GM23338 (cell line): ENCODE data around the gene TTLL13. TPM values are rescaled to one million over a fixed set of nuclear protein-coding genes. Genes with fewer than 3 reads are reported as not detected.

Source experiments
- ATAC-seq: fragments of 200-7000 bp; cut with Tn5 transposase; 3 replicates; pipeline ENCODE4 v1.9.1; 2020
- DNase-seq: peaks from one replicate; pipeline ENCODE4 v3.0.0-alpha.2; 2015; ENCODE audit warnings: low spot score
- H2AFZ ChIP-seq: fragments of 200-600 bp; sonication (generic); 2 replicates; pipeline ENCODE4 v1.8.0; 2016; ENCODE audit warnings: antibody characterized with exemption, mild to moderate bottlenecking, moderate library complexity
- H3F3A ChIP-seq: fragments of 200-600 bp; sonication (generic); replicated peaks from 2 replicates; pipeline ENCODE4 v1.8.0; 2017; ENCODE audit warnings: antibody characterized with exemption, mixed run types, low read depth
- H3K27ac ChIP-seq: fragments of 200-600 bp; sonication (generic); 2 replicates; pipeline ENCODE4 v1.6.1; 2016; ENCODE audit warnings: low read depth
- H3K27me3 ChIP-seq: fragments of 200-600 bp; sonication (generic); 2 replicates; pipeline ENCODE4 v1.8.0; 2016; ENCODE audit warnings: mild to moderate bottlenecking, mixed run types, moderate library complexity; ENCODE audit not compliant: insufficient read depth
- H3K36me3 ChIP-seq: fragments of 200-600 bp; sonication (generic); 2 replicates; pipeline ENCODE4 v1.8.0; 2016; ENCODE audit warnings: mild to moderate bottlenecking; ENCODE audit not compliant: insufficient read depth
- H3K4me1 ChIP-seq: fragments of 200-600 bp; sonication (generic); 2 replicates; pipeline ENCODE4 v1.8.0; 2016; ENCODE audit warnings: mild to moderate bottlenecking, moderate library complexity; ENCODE audit not compliant: insufficient read depth
- H3K4me2 ChIP-seq: fragments of 200-600 bp; sonication (generic); 2 replicates; pipeline ENCODE4 v1.7.1; 2017; ENCODE audit warnings: mixed run types
- H3K4me3 ChIP-seq: fragments of 200-600 bp; sonication (generic); 2 replicates; pipeline ENCODE4 v1.6.1; 2016; ENCODE audit warnings: mixed run types
- H3K79me2 ChIP-seq: fragments of 200-600 bp; sonication (generic); replicated peaks from 2 replicates; pipeline ENCODE4 v1.8.0; 2017; ENCODE audit warnings: mild to moderate bottlenecking; ENCODE audit not compliant: insufficient read depth
- H3K9me2 ChIP-seq: fragments of 200-600 bp; sonication (generic); 2 replicates; pipeline ENCODE4 v1.8.0; 2017; ENCODE audit not compliant: insufficient read depth
- H4K20me1 ChIP-seq: fragments of 200-600 bp; sonication (generic); replicated peaks from 2 replicates; pipeline ENCODE4 v1.8.0; 2017; ENCODE audit warnings: mild to moderate bottlenecking; ENCODE audit not compliant: insufficient read depth
- H3K27ac Mint-ChIP-seq: 2 replicates; pipeline ENCODE4 v1.8.0; 2020; ENCODE audit warnings: inconsistent platforms, mild to moderate bottlenecking, moderate library complexity, mixed read lengths
- H3K27me3 Mint-ChIP-seq: 3 replicates; pipeline ENCODE4 v1.8.0; 2022; ENCODE audit warnings: low read depth, mild to moderate bottlenecking, moderate library complexity, mixed read lengths, inconsistent platforms; ENCODE audit not compliant: insufficient read depth, poor library complexity
- H3K36me3 Mint-ChIP-seq: 3 replicates; pipeline ENCODE4 v1.8.0; 2021; ENCODE audit warnings: low read depth, mild to moderate bottlenecking, inconsistent platforms, moderate library complexity, mixed read lengths
- H3K4me1 Mint-ChIP-seq: 3 replicates; pipeline ENCODE4 v1.8.0; 2020; ENCODE audit warnings: mild to moderate bottlenecking, inconsistent platforms, mixed read lengths
- H3K4me3 Mint-ChIP-seq: 3 replicates; pipeline ENCODE4 v1.8.0; 2021; ENCODE audit warnings: moderate library complexity, mild to moderate bottlenecking, inconsistent platforms, mixed read lengths
- H3K9me3 Mint-ChIP-seq: 3 replicates; pipeline ENCODE4 v1.8.0; 2020; ENCODE audit warnings: moderate library complexity, mild to moderate bottlenecking, inconsistent platforms, mixed read lengths
- CTCF ChIP-seq, 2 experiments: fragments of 200-600 bp in 1 of 2; sonication (generic) in 1 of 2; conservative IDR thresholded peaks; 2 replicates each; pipeline versions ENCODE4 v1.5.1 to v1.6.1; 2016 to 2017; ENCODE audit warnings: antibody characterized with exemption in 2 of 2, low read depth in 2 of 2, mild to moderate bottlenecking in 2 of 2, moderate library complexity in 1 of 2
- EZH2phosphoT487 ChIP-seq: fragments of 200-600 bp; sonication (generic); IDR thresholded peaks from one replicate; pipeline ENCODE4 v1.8.1; 2018; ENCODE audit warnings: antibody characterized with exemption; ENCODE audit not compliant: unreplicated experiment
- NANOG ChIP-seq: IDR thresholded peaks from 2 replicates; pipeline ENCODE4 v1.6.1; 2016; ENCODE audit warnings: antibody characterized with exemption, borderline replicate concordance
- POLR2AphosphoS5 ChIP-seq: IDR thresholded peaks from 2 replicates; pipeline ENCODE4 v1.6.1; 2016; ENCODE audit warnings: antibody characterized with exemption, low read depth
- REST ChIP-seq: IDR thresholded peaks from one replicate; pipeline ENCODE4 v1.6.1; 2018; ENCODE audit warnings: antibody characterized with exemption; ENCODE audit not compliant: unreplicated experiment
- STAT1 ChIP-seq: IDR thresholded peaks from one replicate; pipeline ENCODE4 v1.6.1; 2016; ENCODE audit warnings: antibody characterized with exemption; ENCODE audit not compliant: unreplicated experiment
- ZNF331 ChIP-seq: fragments of 250-450 bp; sonication (Bioruptor Pico); IDR thresholded peaks from 2 replicates; pipeline ENCODE4 v1.5.0; 2020; ENCODE audit warnings: low read depth, mild to moderate bottlenecking, moderate library complexity
- polyA plus RNA-seq: library from polyadenylated mRNA; unstranded; fragments of >200 nt; fragmentation: Nextera tagmentation; extraction: Ambion mirVana; gene quantifications from 2 replicates; pipeline ENCODE4 v1.2.1, GENCODE V29; 2016
- total RNA-seq: library from RNA; depleted of rRNA; stranded (reverse); fragments of >200 nt; shearing (Covaris generic); gene quantifications from 2 replicates; pipeline ENCODE4 v1.2.3, GENCODE V29; 2014

The TTLL13 gene
- total and polyA plus RNA-seq, 2 experiments from 2014 or later: not detected

- no peak overlapping the region for H3K27ac ChIP-seq
- no peak for ATAC-seq
- no peak overlapping the region for H3K4me3 Mint-ChIP-seq
Observed at GRCh38 chr15:90205886-90206285, 43.5 kb upstream of the TTLL13 start.

More at GRCh38 chr15:90205886-90206285, 43.5 kb upstream of the TTLL13 start:
- H3K4me2 ChIP-seq: no peak overlapping the region
- H3K4me1 ChIP-seq: peaks cover 5% of the 10 kb centered on the region; the same call in 1 of the 2 replicates
- H3K36me3 ChIP-seq: no peaks in the 10 kb centered on the region
- H3K9me3 Mint-ChIP-seq: no peaks in the 10 kb centered on the region
- H3K27ac Mint-ChIP-seq: no peak overlapping the region
- H3K27me3 ChIP-seq: no peaks in the 10 kb centered on the region
- no peaks in the 10 kb centered on the region for H3F3A ChIP-seq
- H2AFZ ChIP-seq: no peak overlapping the region
- peaks cover 21% of the 10 kb centered on the region for H4K20me1 ChIP-seq
- no peaks in the 10 kb centered on the region for H3K9me2 ChIP-seq
- H3K4me1 Mint-ChIP-seq: peaks cover 14% of the 10 kb centered on the region
- H3K79me2 ChIP-seq: peaks cover 47% of the 10 kb centered on the region
- peaks cover 16% of the 10 kb centered on the region for H3K27me3 Mint-ChIP-seq
- TF ChIP-seq REST: no peak
- no peak for TF ChIP-seq POLR2AphosphoS5
- no peak for TF ChIP-seq STAT1
- TF ChIP-seq CTCF (conservative IDR thresholded peaks at IDR 0.05; ENCODE audit: low read depth in 2 of 2): no peak
- no peak for TF ChIP-seq NANOG
- no peak for TF ChIP-seq EZH2phosphoT487
- TF ChIP-seq ZNF331: no peak
- peaks cover 11% of the 10 kb centered on the region; the same call in 2 of the 3 replicates for H3K36me3 Mint-ChIP-seq
- no peak overlapping the region for H3K4me3 ChIP-seq
- DNase-seq: no peak
